Measurements from ENCODE around the gene DACT3. TPM values are rescaled to one million over a fixed set of nuclear protein-coding genes. Genes with fewer than 3 reads are reported as not detected.

The DACT3 gene
- total RNA-seq (2022; extraction: Qiagen RNA extraction), result 0.18 to 0.44 TPM (median 0.31 TPM) in 5 replicates

GRCh38 chr19:46661020-46661731 is at the start of gene DACT3:
Gene DACT3 (minus strand): TSS chr19:46661182. CDS start chr19:46661064, 118 bp downstream.

GRCh38 chr19:46635920-46636761 is 24.8 kb downstream of the DACT3 start, which contains the start of gene GNG8:
Gene GNG8 (minus strand): TSS chr19:46636202. CDS start chr19:46634682, 1,520 bp downstream.

GRCh38 chr19:46624958-46625661 is 35.9 kb downstream of the DACT3 start, which contains the start of gene PTGIR:
Gene PTGIR (minus strand): TSS chr19:46625089. CDS start chr19:46624225, 864 bp downstream.

GRCh38 chr19:46601318-46602224 is 59.4 kb downstream of the DACT3 start, which contains the start of gene CALM3:
Gene CALM3 (plus strand): TSS chr19:46601330. CDS start chr19:46601435, 105 bp downstream.

Other genes with a start within 250 kb of the DACT3 start
- gene CCDC8, start 247.6 kb downstream of the DACT3 start, total RNA-seq (2022; extraction: Qiagen RNA extraction), result not detected in 5 replicates
- gene PNMA8C, start 232.2 kb downstream of the DACT3 start, total RNA-seq (2022; extraction: Qiagen RNA extraction), result not detected in 5 replicates
- 9.0 to 10.7 TPM (median 9.3 TPM) in 5 replicates for gene PNMA8A, start 189.6 kb downstream of the DACT3 start, total RNA-seq (2022; extraction: Qiagen RNA extraction)
- not detected in 5 replicates for gene PNMA8B, start 165.3 kb downstream of the DACT3 start, total RNA-seq (2022; extraction: Qiagen RNA extraction)
- gene CALM3, start 59.9 kb downstream of the DACT3 start, total RNA-seq (2022; extraction: Qiagen RNA extraction), result 206 to 250 TPM (median 239 TPM) in 5 replicates
- 0.06 to 0.10 TPM (median 0.06 TPM) in 3 of 5 replicates, not detected in the others for gene PTGIR, start 36.1 kb downstream of the DACT3 start, total RNA-seq (2022; extraction: Qiagen RNA extraction)
- gene GNG8, start 25.0 kb downstream of the DACT3 start, total RNA-seq (2022; extraction: Qiagen RNA extraction), result not detected in 5 replicates
- 21.7 to 32.7 TPM (median 27.7 TPM) in 5 replicates for gene PRKD2, start 55.9 kb upstream of the DACT3 start, total RNA-seq (2022; extraction: Qiagen RNA extraction)
- gene FKRP, start 84.9 kb upstream of the DACT3 start, total RNA-seq (2022; extraction: Qiagen RNA extraction), result 17.0 to 20.7 TPM (median 20.3 TPM) in 5 replicates
- 72.2 to 89.3 TPM (median 85.8 TPM) in 5 replicates for gene STRN4, start 85.3 kb upstream of the DACT3 start, total RNA-seq (2022; extraction: Qiagen RNA extraction)
- gene SLC1A5, start 127.4 kb upstream of the DACT3 start, total RNA-seq (2022; extraction: Qiagen RNA extraction), result 201 to 249 TPM (median 205 TPM) in 5 replicates
- 243 to 319 TPM (median 310 TPM) in 5 replicates for gene AP2S1, start 189.7 kb upstream of the DACT3 start, total RNA-seq (2022; extraction: Qiagen RNA extraction)
- gene ARHGAP35, start 199.8 kb upstream of the DACT3 start, total RNA-seq (2022; extraction: Qiagen RNA extraction), result 22.9 to 30.2 TPM (median 27.9 TPM) in 5 replicates

Measured in A549 treated with Mapracorat at 1 μM for 4 hours (cell line).